Fibroblast of the conjunctiva (primary cell): ENCODE results near the gene SPOCK1.

Source experiments
- DNase-seq: peaks from one replicate; pipeline ENCODE4 v3.0.0-alpha.2; 2010; ENCODE audit warnings: low read depth

Gene SPOCK1

GRCh38 chr5:137292461-137293027 is 206.6 kb downstream of the SPOCK1 start:
- DNase-seq = no peak

DNA sequence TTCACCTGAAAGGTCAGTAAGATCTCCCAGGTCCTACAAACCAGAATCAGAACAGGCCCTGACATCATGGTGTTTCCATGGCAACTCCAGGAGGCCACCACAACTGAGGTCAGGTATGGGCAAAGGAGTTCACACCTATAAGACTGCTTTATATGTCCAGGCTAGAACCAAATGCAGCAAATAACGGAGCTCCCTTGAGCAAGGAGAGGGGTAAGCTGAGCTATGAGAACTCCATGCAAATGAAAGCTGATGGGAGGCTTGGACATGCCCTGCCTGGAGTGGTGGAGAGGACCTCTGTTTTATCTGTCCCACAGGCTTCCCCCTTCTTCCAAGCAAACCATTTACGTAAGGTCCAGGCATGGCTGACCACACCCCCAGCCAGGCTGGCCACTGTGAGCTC is 207.7 kb downstream of the SPOCK1 start:
- DNase-seq = no peak

DNA sequence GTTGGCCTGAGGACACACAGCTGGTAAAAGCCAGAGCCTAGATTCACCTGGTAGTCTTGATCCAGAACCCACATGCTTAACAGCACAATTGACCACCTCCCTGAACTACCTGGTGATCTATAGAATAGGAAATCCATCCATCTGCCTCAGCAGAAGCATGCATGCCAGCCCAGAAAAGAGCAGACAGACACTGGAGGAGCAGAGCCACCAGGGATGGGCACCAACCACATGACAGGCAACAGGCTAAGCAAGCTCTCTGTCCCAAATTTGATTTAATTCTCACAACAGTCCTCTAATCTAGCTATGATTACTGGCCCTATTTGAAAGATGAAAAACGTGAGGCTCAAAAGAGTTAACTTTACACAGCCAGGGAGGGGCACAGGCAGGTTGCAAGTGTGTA is 208.1 kb downstream of the SPOCK1 start:
- DNase-seq = no peak

DNA sequence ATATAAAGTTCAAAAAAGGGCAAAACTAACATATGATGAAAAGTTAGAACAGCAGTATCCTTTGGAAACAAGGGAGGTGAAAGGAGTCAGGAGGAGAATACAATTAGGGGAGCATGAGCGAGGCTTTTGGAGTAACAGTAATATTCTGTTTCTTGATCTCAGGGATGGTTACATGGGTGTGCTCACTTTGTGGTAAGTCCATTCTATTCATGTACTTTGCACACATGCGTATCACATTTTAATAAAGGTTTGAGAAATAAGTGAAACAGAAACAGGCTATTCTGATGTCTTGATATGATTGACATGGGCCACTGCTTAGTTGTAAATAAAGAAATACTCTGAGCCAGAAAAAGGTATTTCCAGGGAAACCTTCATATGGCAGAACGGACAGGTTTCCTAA is 208.8 kb downstream of the SPOCK1 start:
- DNase-seq = no peak

- no peak for DNase-seq
Observed at GRCh38 chr5:137289856-137290255, 209.3 kb downstream of the SPOCK1 start.

DNA sequence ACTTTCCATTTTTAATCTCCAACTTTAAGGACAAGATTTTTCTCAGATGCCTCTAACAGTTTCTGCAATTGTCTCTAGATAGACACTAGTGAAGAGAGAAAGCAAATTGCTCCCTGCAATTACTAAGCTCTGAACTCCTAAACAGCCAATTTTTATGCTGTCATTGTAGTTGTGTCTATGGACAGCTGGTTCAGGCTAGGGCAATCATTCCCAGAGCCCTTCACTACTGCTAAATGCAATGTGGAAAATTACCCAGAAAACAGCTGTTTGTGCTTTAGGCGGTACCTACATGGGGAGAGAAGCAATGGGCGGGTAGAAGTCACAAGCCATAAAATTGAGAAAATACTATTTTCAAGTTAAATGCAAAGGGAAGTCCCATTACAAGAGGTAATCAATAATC is 211.6 kb downstream of the SPOCK1 start:
- DNase-seq = no peak

DNA sequence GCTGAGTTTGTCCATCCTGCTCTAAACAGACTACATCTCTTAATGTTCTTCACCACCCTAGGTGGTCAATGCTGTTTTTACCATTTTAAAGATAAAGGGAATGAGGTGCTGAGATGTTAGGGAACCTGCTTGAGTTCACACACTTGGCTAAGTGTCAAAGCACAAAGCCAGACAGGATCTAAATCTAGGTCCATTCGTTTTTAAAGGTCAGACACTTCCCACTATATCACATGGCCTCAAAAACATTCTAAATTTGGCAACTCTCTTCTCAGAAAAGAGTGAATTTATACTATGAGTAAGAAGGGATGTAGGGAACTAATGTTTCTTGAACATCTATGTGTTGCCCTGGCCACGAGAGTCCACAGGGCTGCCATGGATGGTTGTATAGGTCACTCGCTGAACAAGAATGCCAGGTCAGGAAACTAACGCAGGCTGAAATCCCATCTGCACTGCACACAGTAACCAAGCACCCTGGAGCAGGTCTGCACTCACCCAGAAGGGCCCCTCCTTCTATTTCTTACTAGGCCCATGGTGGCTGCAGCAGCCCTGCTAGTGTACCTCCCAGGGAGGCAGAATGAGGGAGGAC is 213.0 kb downstream of the SPOCK1 start:
- DNase-seq = no peak

DNA sequence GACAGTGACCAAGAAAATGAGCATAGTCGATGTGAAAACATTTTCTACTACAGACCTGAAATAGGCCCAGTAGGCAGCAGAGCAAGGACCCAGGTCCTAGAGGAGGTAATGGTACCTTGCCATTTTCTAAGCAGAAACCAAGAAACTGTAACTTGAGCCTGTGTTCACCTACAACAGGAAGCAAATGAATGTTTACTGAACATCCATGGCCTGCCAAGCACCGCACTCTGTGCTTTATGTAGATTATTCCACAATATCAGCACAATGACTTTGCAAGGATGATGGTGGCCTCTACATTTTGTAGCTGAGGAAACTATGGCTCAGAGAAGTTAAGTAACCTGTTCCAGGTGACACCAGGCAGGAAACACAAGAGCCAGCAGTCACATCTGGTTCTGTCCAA is 215.3 kb downstream of the SPOCK1 start:
- no peak for DNase-seq

- DNase-seq = no peak
Observed at GRCh38 chr5:137282216-137282615, 216.9 kb downstream of the SPOCK1 start.

- DNase-seq = no peak
Observed at GRCh38 chr5:137281201-137281600, 217.9 kb downstream of the SPOCK1 start.

- DNase-seq = no peak
Observed at GRCh38 chr5:137280656-137281055, 218.5 kb downstream of the SPOCK1 start.

- no peak for DNase-seq
Observed at GRCh38 chr5:137279521-137280231, 219.4 kb downstream of the SPOCK1 start.

GRCh38 chr5:137278476-137278875 is 220.7 kb downstream of the SPOCK1 start:
- no peak for DNase-seq

- no peak for DNase-seq
Observed at GRCh38 chr5:137275083-137275482, 224.0 kb downstream of the SPOCK1 start.

DNA sequence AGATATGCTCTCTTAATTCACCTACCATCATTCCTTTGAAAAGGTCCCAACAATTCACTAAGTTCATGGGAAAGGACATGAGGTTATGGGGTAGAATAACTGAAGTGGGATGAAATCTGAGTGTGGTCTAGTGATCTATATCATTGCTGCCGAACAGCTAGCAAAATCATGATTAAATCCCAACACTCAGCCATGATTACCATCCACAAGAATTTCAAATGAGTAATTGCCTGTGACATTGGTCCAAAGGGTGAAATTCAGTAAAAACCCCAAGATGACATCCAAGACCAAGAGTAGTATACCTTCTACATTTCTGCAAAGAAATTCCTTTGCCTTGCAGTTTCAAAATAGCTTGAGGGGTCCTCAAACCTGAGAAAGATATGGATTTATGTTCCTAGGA is 225.6 kb downstream of the SPOCK1 start:
- no peak for DNase-seq

DNA sequence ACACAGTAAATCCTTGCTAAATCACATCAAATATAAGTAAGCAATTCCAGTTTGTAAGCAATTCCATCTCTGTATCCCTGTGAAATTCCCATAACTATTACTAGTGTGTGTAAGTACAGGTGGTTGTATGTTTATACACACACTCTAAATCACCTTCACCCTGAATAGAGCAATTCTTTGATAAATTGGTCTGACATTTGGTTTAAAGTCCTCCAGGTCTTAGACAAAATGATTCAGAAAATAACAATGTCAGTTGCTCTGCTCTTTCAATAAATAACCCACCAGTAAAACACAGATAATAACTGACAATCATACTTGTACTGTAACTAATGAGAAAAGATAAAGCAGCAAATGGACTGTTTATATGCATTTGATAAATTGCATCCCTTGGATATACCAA is 226.3 kb downstream of the SPOCK1 start:
- no peak for DNase-seq

DNA sequence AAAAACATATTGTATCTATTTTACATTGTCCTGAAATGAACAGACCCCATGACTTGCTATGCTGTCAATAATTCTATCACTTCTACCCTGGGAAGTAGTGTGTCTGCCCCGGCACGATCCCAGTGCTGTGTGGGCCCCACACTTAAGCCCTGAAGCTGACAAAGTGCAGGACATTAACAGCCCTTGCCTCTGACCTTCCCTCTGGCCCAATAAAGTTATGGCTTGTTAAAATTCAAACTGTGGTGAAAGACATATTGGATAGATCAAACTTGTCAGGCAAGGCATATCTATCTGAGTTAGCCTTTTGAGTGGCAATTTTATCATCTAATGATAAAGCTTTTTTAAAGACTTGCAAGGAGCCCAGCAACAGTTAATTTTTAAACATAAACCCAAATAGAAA is 229.2 kb downstream of the SPOCK1 start:
- DNase-seq = no peak

DNA sequence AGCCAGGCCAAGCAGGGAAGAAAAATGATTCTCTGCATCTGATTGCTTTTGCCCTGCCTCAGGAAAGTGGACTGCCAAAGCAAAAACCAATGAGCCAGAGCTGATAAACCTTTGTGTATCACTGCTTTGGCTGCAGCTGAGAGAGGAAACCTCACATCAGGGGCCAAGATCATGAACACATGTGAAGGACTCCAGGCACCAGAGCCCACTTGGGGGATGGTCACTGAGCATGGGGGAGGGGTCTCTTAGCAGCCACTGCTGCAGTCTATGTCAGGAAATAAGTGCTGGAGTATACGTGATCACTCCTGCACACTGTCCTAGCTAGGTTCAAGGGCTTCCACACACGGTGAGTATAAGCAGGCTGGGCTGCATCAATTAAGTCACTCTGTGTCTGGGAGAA is 229.9 kb downstream of the SPOCK1 start:
- DNase-seq = no peak

GRCh38 chr5:137268646-137269045 is 230.5 kb downstream of the SPOCK1 start:
- DNase-seq = no peak

GRCh38 chr5:137266186-137266585 is 232.9 kb downstream of the SPOCK1 start:
- no peak for DNase-seq

- DNase-seq = no peak
Observed at GRCh38 chr5:137265457-137265856, 233.7 kb downstream of the SPOCK1 start.

GRCh38 chr5:137264573-137264972 is 234.6 kb downstream of the SPOCK1 start:
- no peak for DNase-seq

- no peak for DNase-seq
Observed at GRCh38 chr5:137264041-137264440, 235.1 kb downstream of the SPOCK1 start.
